K562 (cell line): ENCODE data around the gene ACTR3C. TPM values are rescaled to one million over a fixed set of nuclear protein-coding genes. Genes with fewer than 3 reads are reported as not detected.
A peak's percentile ranks its signal among the peaks of the same experiment; 100 is the strongest.

Experiments
- CEBPG ChIP-seq, 3 experiments: fragments of 200-800 bp in 1 of 3; sonication (Bioruptor generic) in 1 of 3; sonication (generic) in 1 of 3; formaldehyde crosslinking in 1 of 3; IDR thresholded peaks in 2 of 3; conservative IDR thresholded peaks in 1 of 3; 2 replicates each; pipeline versions ENCODE4 v1.6.1 to v1.8.0; 2016 to 2022; ENCODE audit warnings: missing compliant biosample characterization in 2 of 3, missing genetic modification characterization in 2 of 3, mild to moderate bottlenecking in 1 of 3, missing genetic modification reagents in 1 of 3
- HNRNPK ChIP-seq: fragments of 200-400 bp; formaldehyde crosslinking; IDR thresholded peaks from one replicate; pipeline ENCODE4 v1.6.1; 2018; ENCODE audit warnings: mild to moderate bottlenecking, low read depth, low read length; ENCODE audit not compliant: poor library complexity, severe bottlenecking
- IRF2 ChIP-seq: sonication (generic); formaldehyde crosslinking; IDR thresholded peaks from 2 replicates; pipeline ENCODE4 v1.8.1; 2022; ENCODE audit warnings: mild to moderate bottlenecking, missing genetic modification reagents
- MED1 ChIP-seq: sonication (generic); formaldehyde crosslinking; IDR thresholded peaks from 2 replicates; pipeline ENCODE4 v1.8.1; 2023; ENCODE audit warnings: missing genetic modification reagents, borderline replicate concordance
- NCOA1 ChIP-seq: fragments of 450-650 bp; IDR thresholded peaks from 2 replicates; pipeline ENCODE4 v1.6.1; 2016; ENCODE audit warnings: low read depth
- NFIC ChIP-seq: fragments of 450-650 bp; IDR thresholded peaks from 2 replicates; pipeline ENCODE4 v1.6.1; 2017; ENCODE audit warnings: mild to moderate bottlenecking, inconsistent platforms
- OTX1 ChIP-seq: fragments of 450-650 bp; formaldehyde crosslinking; IDR thresholded peaks from 2 replicates; pipeline ENCODE4 v1.4.0; 2022; ENCODE audit warnings: mild to moderate bottlenecking
- PRPF4 ChIP-seq: fragments of 200-400 bp; formaldehyde crosslinking; IDR thresholded peaks from one replicate; pipeline ENCODE4 v1.6.1; 2017; ENCODE audit warnings: low read length, low read depth, mild to moderate bottlenecking; ENCODE audit not compliant: insufficient read depth, poor library complexity, severe bottlenecking
- TAF1 ChIP-seq: IDR thresholded peaks from 2 replicates; pipeline ENCODE4 v1.6.1; 2011; ENCODE audit warnings: mild to moderate bottlenecking, low read length, moderate library complexity; ENCODE audit not compliant: insufficient read depth, control insufficient read depth, severe bottlenecking; ENCODE audit errors: extremely low read depth
- TAL1 ChIP-seq: fragments of 450-650 bp; IDR thresholded peaks from 2 replicates; pipeline ENCODE4 v1.6.1; 2016; ENCODE audit warnings: mild to moderate bottlenecking
- TBP ChIP-seq: optimal IDR thresholded peaks from 2 replicates; pipeline ENCODE3; 2011; ENCODE audit warnings: low read depth, low read length, improper control_type of control experiment
- polyA plus RNA-seq, 8 experiments: library from polyadenylated mRNA; depleted of rRNA in 4 of 8; stranded (reverse) in 5 of 8; unstranded in 3 of 8; fragments of >200 nt; fragmentation: Nextera tagmentation in 2 of 8; fragmentation: Illumina TruSeq in 1 of 8; extraction: Ambion mirVana in 2 of 8; extraction: Trizol in 1 of 8; gene quantifications; 2 replicates each; pipeline versions ENCODE4 v1.2.1 to v1.2.3, GENCODE V29; 2011 to 2014; ENCODE audit warnings: inconsistent platforms in 1 of 8, missing spikeins in 1 of 8
- total RNA-seq, 7 experiments: library from RNA; depleted of rRNA in 6 of 7; stranded (reverse); fragments of >200 nt in 6 of 7; fragmentation: Illumina TruSeq in 2 of 7; extraction: Trizol in 2 of 7; gene quantifications; 2 replicates each; pipeline versions ENCODE4 v1.2.1 to v1.2.3, GENCODE V29; 2011 to 2021; ENCODE audit warnings: low replicate concordance in 1 of 7
- TF ChIP-seq, protein P1 (sequence below): fragments of 200-800 bp; sonication (Bioruptor generic); IDR thresholded peaks from 2 replicates; pipeline ENCODE4 v1.6.1; 2016; ENCODE audit warnings: missing genetic modification characterization, missing compliant biosample characterization
- TF ChIP-seq, protein P2 (sequence below): fragments of 250-450 bp; sonication (Bioruptor Pico); IDR thresholded peaks from 2 replicates; pipeline ENCODE4 v1.5.0; 2020; ENCODE audit warnings: mild to moderate bottlenecking, borderline replicate concordance
- TF ChIP-seq, protein P3 (sequence below): IDR thresholded peaks from 2 replicates; pipeline ENCODE4 v1.6.1; 2012; ENCODE audit warnings: low read depth, low read length, improper control_type of control experiment, borderline replicate concordance
- TF ChIP-seq, protein P4 (sequence below): fragments of 250-450 bp; sonication (Bioruptor Pico); IDR thresholded peaks from 2 replicates; pipeline ENCODE4 v1.8.0; 2021; ENCODE audit warnings: moderate library complexity, mild to moderate bottlenecking, inconsistent platforms

Gene ACTR3C
- total and polyA plus RNA-seq, 9 of the 15 experiments (the other 6 are each of a cell fraction or from before 2014, with no cell fraction given): 9.0 to 35.4 (median 13.3) TPM

DNA sequence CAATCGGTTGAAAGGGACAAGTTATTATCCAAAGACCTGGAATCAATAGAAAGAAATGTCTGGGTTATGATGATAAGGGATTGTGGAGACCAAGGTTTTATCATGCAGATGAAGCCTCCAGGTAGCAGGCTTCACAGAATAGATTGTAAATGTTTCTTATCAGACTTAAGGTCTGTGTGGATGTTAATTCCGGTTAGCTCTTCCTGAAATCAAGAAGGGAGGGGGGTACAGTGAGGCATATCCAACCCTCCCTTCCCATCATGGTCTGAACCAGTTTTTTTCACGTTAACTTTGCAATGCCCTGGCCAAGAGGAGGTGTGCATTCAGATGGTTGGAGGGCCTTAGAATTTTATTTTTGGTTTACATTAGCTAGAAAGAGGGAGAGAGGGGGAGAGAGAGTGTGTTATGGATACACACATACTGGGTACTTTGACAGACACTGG lies 10.0 kb downstream of the ACTR3C start (continued):
- TF ChIP-seq, protein P1, sequence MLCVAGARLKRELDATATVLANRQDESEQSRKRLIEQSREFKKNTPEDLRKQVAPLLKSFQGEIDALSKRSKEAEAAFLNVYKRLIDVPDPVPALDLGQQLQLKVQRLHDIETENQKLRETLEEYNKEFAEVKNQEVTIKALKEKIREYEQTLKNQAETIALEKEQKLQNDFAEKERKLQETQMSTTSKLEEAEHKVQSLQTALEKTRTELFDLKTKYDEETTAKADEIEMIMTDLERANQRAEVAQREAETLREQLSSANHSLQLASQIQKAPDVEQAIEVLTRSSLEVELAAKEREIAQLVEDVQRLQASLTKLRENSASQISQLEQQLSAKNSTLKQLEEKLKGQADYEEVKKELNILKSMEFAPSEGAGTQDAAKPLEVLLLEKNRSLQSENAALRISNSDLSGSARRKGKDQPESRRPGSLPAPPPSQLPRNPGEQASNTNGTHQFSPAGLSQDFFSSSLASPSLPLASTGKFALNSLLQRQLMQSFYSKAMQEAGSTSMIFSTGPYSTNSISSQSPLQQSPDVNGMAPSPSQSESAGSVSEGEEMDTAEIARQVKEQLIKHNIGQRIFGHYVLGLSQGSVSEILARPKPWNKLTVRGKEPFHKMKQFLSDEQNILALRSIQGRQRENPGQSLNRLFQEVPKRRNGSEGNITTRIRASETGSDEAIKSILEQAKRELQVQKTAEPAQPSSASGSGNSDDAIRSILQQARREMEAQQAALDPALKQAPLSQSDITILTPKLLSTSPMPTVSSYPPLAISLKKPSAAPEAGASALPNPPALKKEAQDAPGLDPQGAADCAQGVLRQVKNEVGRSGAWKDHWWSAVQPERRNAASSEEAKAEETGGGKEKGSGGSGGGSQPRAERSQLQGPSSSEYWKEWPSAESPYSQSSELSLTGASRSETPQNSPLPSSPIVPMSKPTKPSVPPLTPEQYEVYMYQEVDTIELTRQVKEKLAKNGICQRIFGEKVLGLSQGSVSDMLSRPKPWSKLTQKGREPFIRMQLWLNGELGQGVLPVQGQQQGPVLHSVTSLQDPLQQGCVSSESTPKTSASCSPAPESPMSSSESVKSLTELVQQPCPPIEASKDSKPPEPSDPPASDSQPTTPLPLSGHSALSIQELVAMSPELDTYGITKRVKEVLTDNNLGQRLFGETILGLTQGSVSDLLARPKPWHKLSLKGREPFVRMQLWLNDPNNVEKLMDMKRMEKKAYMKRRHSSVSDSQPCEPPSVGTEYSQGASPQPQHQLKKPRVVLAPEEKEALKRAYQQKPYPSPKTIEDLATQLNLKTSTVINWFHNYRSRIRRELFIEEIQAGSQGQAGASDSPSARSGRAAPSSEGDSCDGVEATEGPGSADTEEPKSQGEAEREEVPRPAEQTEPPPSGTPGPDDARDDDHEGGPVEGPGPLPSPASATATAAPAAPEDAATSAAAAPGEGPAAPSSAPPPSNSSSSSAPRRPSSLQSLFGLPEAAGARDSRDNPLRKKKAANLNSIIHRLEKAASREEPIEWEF: no peak; the same call in 1 of the 2 replicates
- TF ChIP-seq MED1 (CRISPR knock-in tag) (no peak), OTX1 (CRISPR knock-in tag) (no peak), IRF2 (CRISPR knock-in tag) (no peak), TAL1 (peak; percentile 97), TAF1 (no peak), NCOA1 (peak; percentile 55), HNRNPK (no peak), TBP (no peak), NFIC (peak; percentile 78), PRPF4 (no peak), CEBPG (CRISPR knock-in tag; IDR thresholded peaks at IDR 0.05) (no peak), CEBPG (tag; conservative IDR thresholded peaks at IDR 0.05 in 1 of 2, IDR thresholded peaks at IDR 0.05 in 1 of 2) (no peak)
- TF ChIP-seq, protein P2, sequence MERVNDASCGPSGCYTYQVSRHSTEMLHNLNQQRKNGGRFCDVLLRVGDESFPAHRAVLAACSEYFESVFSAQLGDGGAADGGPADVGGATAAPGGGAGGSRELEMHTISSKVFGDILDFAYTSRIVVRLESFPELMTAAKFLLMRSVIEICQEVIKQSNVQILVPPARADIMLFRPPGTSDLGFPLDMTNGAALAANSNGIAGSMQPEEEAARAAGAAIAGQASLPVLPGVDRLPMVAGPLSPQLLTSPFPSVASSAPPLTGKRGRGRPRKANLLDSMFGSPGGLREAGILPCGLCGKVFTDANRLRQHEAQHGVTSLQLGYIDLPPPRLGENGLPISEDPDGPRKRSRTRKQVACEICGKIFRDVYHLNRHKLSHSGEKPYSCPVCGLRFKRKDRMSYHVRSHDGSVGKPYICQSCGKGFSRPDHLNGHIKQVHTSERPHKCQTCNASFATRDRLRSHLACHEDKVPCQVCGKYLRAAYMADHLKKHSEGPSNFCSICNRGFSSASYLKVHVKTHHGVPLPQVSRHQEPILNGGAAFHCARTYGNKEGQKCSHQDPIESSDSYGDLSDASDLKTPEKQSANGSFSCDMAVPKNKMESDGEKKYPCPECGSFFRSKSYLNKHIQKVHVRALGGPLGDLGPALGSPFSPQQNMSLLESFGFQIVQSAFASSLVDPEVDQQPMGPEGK (CRISPR knock-in tag): no peak
- TF ChIP-seq, protein P3, sequence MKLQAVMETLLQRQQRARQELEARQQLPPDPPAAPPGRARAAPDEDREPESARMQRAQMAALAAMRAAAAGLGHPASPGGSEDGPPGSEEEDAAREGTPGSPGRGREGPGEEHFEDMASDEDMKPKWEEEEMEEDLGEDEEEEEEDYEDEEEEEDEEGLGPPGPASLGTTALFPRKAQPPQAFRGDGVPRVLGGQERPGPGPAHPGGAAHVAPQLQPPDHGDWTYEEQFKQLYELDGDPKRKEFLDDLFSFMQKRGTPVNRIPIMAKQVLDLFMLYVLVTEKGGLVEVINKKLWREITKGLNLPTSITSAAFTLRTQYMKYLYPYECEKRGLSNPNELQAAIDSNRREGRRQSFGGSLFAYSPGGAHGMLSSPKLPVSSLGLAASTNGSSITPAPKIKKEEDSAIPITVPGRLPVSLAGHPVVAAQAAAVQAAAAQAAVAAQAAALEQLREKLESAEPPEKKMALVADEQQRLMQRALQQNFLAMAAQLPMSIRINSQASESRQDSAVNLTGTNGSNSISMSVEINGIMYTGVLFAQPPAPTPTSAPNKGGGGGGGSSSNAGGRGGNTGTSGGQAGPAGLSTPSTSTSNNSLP: peak; percentile 81
- TF ChIP-seq, protein P4, sequence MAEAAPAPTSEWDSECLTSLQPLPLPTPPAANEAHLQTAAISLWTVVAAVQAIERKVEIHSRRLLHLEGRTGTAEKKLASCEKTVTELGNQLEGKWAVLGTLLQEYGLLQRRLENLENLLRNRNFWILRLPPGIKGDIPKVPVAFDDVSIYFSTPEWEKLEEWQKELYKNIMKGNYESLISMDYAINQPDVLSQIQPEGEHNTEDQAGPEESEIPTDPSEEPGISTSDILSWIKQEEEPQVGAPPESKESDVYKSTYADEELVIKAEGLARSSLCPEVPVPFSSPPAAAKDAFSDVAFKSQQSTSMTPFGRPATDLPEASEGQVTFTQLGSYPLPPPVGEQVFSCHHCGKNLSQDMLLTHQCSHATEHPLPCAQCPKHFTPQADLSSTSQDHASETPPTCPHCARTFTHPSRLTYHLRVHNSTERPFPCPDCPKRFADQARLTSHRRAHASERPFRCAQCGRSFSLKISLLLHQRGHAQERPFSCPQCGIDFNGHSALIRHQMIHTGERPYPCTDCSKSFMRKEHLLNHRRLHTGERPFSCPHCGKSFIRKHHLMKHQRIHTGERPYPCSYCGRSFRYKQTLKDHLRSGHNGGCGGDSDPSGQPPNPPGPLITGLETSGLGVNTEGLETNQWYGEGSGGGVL: no peak
